ENCODE results near the gene CCDC112.
"Not testable (repeated sequence)": the region's sequence is repeated elsewhere in the genome, so short reads cannot be mapped to it uniquely, and the experiment has no call there.

Gene CCDC112

GRCh38 chr5:115296124-115297022 is at the start of gene CCDC112:
Gene CCDC112 (minus strand): TSS chr5:115296654. CDS start chr5:115296543, 111 bp downstream.
- in situ Hi-C loops (cut with MboI; ENCODE audit: low sequenced_read_pairs), result no loop called here

- in situ Hi-C loops (cut with MboI; ENCODE audit: low sequenced_read_pairs), result no loop called here
Measured at GRCh38 chr5:115345344-115345743, 48.9 kb upstream of the CCDC112 start.

- in situ Hi-C loops (cut with MboI; ENCODE audit: low sequenced_read_pairs), result no loop called here
Measured at GRCh38 chr5:115343855-115344254, 47.4 kb upstream of the CCDC112 start.

GRCh38 chr5:115342590-115343377 is 46.3 kb upstream of the CCDC112 start:
- in situ Hi-C loops (cut with MboI; ENCODE audit: low sequenced_read_pairs), result no loop called here

GRCh38 chr5:115341745-115342144 is 45.3 kb upstream of the CCDC112 start:
- in situ Hi-C loops (cut with MboI; ENCODE audit: low sequenced_read_pairs), result no loop called here

GRCh38 chr5:115338851-115339250 is 42.4 kb upstream of the CCDC112 start:
- in situ Hi-C loops (cut with MboI; ENCODE audit: low sequenced_read_pairs), result no loop called here

- in situ Hi-C loops (cut with MboI; ENCODE audit: low sequenced_read_pairs), result no loop called here
Measured at GRCh38 chr5:115337882-115338281, 41.4 kb upstream of the CCDC112 start.

- in situ Hi-C loops (cut with MboI; ENCODE audit: low sequenced_read_pairs), result no loop called here
Measured at GRCh38 chr5:115336964-115337363, 40.5 kb upstream of the CCDC112 start.

- in situ Hi-C loops (cut with MboI; ENCODE audit: low sequenced_read_pairs), result no loop called here
Measured at GRCh38 chr5:115336201-115336720, 39.8 kb upstream of the CCDC112 start.

- in situ Hi-C loops (cut with MboI; ENCODE audit: low sequenced_read_pairs), result no loop called here
Measured at GRCh38 chr5:115335301-115335700, 38.8 kb upstream of the CCDC112 start.

GRCh38 chr5:115333164-115333563 is 36.7 kb upstream of the CCDC112 start:
- in situ Hi-C loops (cut with MboI; ENCODE audit: low sequenced_read_pairs), result no loop called here

GRCh38 chr5:115330830-115331229 is 34.4 kb upstream of the CCDC112 start:
- in situ Hi-C loops (cut with MboI; ENCODE audit: low sequenced_read_pairs), result no loop called here

GRCh38 chr5:115329475-115329874 is 33.0 kb upstream of the CCDC112 start:
- in situ Hi-C loops (cut with MboI; ENCODE audit: low sequenced_read_pairs), result no loop called here

- in situ Hi-C loops (cut with MboI; ENCODE audit: low sequenced_read_pairs), result not testable (repeated sequence)
Measured at GRCh38 chr5:115328617-115329274, 32.3 kb upstream of the CCDC112 start.

- in situ Hi-C loops (cut with MboI; ENCODE audit: low sequenced_read_pairs), result no loop called here
Measured at GRCh38 chr5:115325296-115325959, 29.0 kb upstream of the CCDC112 start.

- in situ Hi-C loops (cut with MboI; ENCODE audit: low sequenced_read_pairs), result loop anchor here (25.0 kb wide), 1 partner anchor 263 kb away; no protein-coding TSS in a partner anchor
Measured at GRCh38 chr5:115324021-115324420, 27.6 kb upstream of the CCDC112 start.

GRCh38 chr5:115322729-115323128 is 26.3 kb upstream of the CCDC112 start:
- in situ Hi-C loops (cut with MboI; ENCODE audit: low sequenced_read_pairs), result loop anchor here (25.0 kb wide), 1 partner anchor 265 kb away; no protein-coding TSS in a partner anchor

- in situ Hi-C loops (cut with MboI; ENCODE audit: low sequenced_read_pairs), result loop anchor here (25.0 kb wide), 1 partner anchor 266 kb away; no protein-coding TSS in a partner anchor
Measured at GRCh38 chr5:115321309-115321708, 24.9 kb upstream of the CCDC112 start.

GRCh38 chr5:115320515-115320914 is 24.1 kb upstream of the CCDC112 start:
- in situ Hi-C loops (cut with MboI; ENCODE audit: low sequenced_read_pairs), result loop anchor here (25.0 kb wide), 1 partner anchor 267 kb away; no protein-coding TSS in a partner anchor

GRCh38 chr5:115320006-115320405 is 23.6 kb upstream of the CCDC112 start:
- in situ Hi-C loops (cut with MboI; ENCODE audit: low sequenced_read_pairs), result loop anchor here (25.0 kb wide), 1 partner anchor 267 kb away; no protein-coding TSS in a partner anchor
